ENCODE results near the gene EPC1.

DNA sequence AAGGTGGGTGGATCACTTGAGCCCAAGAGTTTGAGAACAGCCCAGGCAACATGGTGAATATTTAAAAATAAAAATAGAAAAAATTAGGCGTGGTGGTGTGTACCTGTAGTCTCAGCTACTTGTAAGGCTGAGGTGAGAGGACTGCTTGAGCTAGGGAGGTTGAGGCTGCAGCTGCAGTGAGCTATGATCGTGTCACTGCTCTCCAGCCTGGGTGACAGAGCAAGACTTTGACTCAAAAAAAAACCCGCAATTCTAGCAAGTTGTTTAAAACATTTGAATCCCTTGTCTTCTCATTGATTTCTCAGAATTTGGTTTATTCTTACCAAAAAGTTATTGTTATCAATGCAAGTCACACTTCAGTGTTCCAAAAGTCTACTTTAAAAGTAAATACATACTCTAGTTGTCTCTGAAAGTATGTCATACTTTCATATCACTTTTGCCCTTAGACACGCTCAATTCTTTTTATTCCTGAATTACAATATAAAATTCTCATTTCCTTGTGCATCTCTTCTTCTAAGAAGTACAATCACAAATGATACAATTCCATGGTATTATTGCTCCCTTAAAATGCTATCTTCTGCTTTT, 6.3 kb downstream of the EPC1 start:
- TF ChIP-seq, protein P1, sequence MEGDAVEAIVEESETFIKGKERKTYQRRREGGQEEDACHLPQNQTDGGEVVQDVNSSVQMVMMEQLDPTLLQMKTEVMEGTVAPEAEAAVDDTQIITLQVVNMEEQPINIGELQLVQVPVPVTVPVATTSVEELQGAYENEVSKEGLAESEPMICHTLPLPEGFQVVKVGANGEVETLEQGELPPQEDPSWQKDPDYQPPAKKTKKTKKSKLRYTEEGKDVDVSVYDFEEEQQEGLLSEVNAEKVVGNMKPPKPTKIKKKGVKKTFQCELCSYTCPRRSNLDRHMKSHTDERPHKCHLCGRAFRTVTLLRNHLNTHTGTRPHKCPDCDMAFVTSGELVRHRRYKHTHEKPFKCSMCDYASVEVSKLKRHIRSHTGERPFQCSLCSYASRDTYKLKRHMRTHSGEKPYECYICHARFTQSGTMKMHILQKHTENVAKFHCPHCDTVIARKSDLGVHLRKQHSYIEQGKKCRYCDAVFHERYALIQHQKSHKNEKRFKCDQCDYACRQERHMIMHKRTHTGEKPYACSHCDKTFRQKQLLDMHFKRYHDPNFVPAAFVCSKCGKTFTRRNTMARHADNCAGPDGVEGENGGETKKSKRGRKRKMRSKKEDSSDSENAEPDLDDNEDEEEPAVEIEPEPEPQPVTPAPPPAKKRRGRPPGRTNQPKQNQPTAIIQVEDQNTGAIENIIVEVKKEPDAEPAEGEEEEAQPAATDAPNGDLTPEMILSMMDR (IDR thresholded peaks at IDR 0.05) = no peak
- no peak for TF ChIP-seq POLR2A (IDR thresholded peaks at IDR 0.05)
- TF ChIP-seq EP300 (IDR thresholded peaks at IDR 0.05) = no peak

Data from ovary (tissue), 3 donors.